GM18519 (cell line): ENCODE measurements around the gene FBXW8.

Source experiments
- ATAC-seq: cut with Tn5 transposase; IDR thresholded peaks from one replicate; pipeline ENCODE4 v1.9.1; 2021; ENCODE audit warnings: mild to moderate bottlenecking, moderate library complexity; ENCODE audit not compliant: unreplicated experiment, low FRiP score

FBXW8 gene

DNA sequence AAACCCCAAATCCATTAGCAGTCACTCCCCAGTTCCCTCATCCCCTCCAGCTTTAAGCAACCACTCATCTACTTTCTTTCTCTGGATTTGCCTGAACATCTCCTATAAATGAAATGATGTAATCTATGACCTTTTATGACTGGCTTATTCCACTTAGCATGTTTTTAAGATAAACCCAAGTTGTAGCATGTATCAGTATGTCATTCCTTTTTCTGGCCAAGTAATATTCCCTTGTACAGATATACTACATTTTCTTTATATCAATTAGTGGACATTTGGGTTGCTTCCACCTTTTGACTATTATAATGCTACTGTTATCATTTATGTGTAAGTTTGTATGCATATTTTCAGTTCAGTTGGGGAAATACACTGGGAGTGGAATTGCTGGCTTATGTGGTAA, 105.1 kb downstream of the FBXW8 start:
- ATAC-seq = no peak

DNA sequence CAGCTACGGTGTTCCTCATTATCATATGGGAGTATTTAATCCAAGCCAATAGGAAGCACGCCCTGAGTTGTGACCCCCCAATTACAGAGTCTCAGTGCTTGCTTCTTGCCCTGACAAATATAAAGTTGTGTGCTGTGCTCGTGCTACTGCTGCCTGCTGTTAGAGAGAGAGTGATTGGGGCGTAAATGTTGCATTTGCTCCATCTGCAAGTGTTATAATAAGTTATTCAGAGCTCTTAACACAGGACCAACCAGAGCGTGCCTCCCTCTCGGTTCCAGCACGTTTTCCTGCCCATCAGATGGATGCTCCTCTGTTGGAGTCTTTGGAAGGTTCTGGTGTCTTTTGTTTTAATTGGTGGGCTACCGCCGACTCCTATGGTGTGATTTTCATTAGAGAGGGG, 107.1 kb downstream of the FBXW8 start:
- no peak for ATAC-seq

DNA sequence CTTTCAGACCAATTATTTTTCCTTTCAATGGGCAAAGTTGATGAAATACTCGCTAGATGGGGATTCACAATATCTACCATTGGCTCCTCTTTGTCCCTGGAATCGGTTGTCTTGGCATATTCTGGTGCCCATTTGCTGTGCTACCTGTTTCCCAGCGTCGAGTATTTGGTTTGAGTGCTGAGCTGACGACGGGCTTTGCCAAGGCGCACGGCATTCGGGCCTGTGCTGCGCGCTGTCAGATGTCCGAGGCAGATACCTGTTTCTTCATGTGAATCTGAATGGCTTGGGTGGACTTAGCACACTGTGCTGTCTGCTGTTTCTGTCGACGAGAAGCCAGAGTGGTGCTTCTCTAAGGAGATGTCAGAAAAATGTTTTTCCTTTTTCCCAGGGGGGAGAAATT, 107.5 kb downstream of the FBXW8 start:
- ATAC-seq = no peak

GRCh38 chr12:117018685-117019084, 107.9 kb downstream of the FBXW8 start:
- no peak for ATAC-seq

- ATAC-seq = no peak
These were observed 109.1 kb downstream of the FBXW8 start for GRCh38 chr12:117019866-117020265.

- ATAC-seq = no peak
These were observed 109.9 kb downstream of the FBXW8 start for GRCh38 chr12:117020536-117021220.

DNA sequence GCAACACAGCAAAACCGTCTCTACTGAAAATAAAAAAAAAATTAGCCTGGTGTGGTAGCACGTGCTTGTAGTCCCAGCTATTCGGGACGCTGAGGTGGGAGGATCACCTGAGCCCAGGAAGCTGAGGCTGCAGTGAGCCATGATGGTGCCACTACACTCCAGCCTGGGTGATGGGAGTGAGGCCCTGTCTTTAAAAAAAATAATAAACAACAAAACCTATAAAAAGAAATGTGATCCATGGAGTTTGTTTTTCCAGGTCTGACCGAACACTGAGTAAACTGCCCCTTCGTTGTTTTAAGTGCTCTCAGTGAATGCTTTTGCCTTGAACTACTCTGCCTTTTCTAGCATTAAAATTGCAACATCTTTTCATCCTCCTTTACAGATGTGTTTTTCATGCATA, 111.7 kb downstream of the FBXW8 start:
- ATAC-seq = no peak

- ATAC-seq = no peak
These were observed 113.5 kb downstream of the FBXW8 start for GRCh38 chr12:117023998-117024960.

- no peak for ATAC-seq
These were observed 114.3 kb downstream of the FBXW8 start for GRCh38 chr12:117024961-117025480.

- ATAC-seq = no peak
These were observed 114.9 kb downstream of the FBXW8 start for GRCh38 chr12:117025481-117026151.

DNA sequence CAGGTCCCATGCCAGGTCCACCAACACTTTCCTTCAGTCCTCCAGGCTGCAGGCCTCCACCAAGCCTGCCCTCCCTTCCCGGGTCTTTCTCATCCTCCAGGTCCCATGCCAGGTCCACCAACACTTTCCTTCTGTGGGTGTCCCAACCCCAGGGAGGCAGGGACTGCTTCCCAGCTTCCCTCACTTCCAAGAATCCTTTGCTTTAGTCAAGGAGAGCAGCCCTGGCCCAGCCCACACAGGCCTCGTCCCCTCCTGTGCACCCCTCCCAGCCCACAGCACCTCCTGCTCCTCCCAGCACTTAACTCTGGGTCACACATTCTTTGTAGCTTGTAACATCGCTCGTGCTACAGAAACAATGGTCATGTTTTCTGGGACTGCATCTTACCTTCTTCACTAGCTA, 115.6 kb downstream of the FBXW8 start:
- no peak for ATAC-seq

- no peak for ATAC-seq
These were observed 116.1 kb downstream of the FBXW8 start for GRCh38 chr12:117026921-117027250.

DNA sequence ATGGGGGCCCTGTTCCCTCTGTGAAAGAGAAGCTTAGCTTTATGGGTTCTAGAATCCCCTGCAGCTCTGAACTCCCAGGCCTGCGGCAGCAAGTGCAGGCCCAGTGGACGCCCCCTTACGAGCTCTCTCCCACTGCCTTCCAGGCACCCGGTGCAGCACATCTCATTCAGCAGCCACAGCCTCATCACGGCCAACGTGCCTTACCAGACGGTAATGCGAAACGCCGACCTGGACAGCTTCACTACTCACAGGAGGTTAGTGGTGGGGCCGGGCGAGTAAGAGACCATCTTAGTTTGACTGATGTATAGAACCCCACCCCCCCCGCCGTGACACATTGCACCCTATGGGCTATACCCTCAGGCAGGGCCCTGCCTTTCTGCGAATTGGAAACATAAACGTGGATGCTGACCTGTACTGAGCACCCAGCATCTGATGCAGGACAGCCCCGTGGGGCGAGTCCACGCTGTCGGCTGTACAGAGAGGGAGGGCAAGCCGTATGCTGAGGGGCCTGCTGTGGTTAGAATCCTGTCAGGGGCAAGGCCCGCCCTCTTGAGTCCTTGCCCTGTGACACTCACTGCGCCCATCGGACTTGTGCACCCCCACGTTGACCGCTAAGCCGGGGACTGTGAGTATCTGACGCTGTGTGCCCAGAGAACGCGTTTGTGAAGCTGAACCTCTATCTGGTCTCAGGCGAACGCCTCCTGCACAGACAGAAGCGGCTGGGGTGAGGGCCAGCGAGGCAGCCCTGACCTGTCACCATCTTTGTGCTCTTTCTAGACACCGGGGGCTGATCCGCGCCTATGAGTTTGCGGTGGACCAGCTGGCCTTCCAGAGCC, 116.7 kb downstream of the FBXW8 start:
- no peak for ATAC-seq

- ATAC-seq = no peak
These were observed 117.5 kb downstream of the FBXW8 start for GRCh38 chr12:117028254-117028653.

- no peak for ATAC-seq
These were observed 119.6 kb downstream of the FBXW8 start for GRCh38 chr12:117030187-117030900.

- ATAC-seq = no peak
These were observed 121.3 kb downstream of the FBXW8 start for GRCh38 chr12:117031843-117032592.

- ATAC-seq = no peak
These were observed 122.0 kb downstream of the FBXW8 start for GRCh38 chr12:117032593-117033381.
